Activated T-cell treated with anti-CD3 and anti-CD28 coated beads, Interleukin-2, amount 50 U/mL, for 4 hours (primary cell): ENCODE data around the gene RAB40A. TPM values are rescaled to one million over a fixed set of nuclear protein-coding genes. Genes with fewer than 3 reads are reported as not detected.

ENCODE experiments used
- ATAC-seq, 2 donors: fragments of 200-7000 bp; cut with Tn5 transposase; one replicate each; pipeline ENCODE4 v1.10.0; 2021
- DNase-seq: peaks from one replicate; pipeline ENCODE4 v3.0.0-alpha.2; 2020
- H3K27me3 Mint-ChIP-seq: one replicate; pipeline ENCODE4 v1.8.0; 2021; ENCODE audit warnings: low read depth, mixed read lengths
- H3K36me3 Mint-ChIP-seq: one replicate; pipeline ENCODE4 v1.8.0; 2022; ENCODE audit warnings: mixed read lengths; ENCODE audit not compliant: insufficient read depth
- H3K4me1 Mint-ChIP-seq: one replicate; pipeline ENCODE4 v1.8.0; 2021; ENCODE audit warnings: low read depth, mixed read lengths
- H3K4me3 Mint-ChIP-seq: one replicate; pipeline ENCODE4 v1.8.0; 2021; ENCODE audit warnings: mild to moderate bottlenecking, moderate library complexity, mixed read lengths
- H3K9me3 Mint-ChIP-seq: one replicate; pipeline ENCODE4 v1.8.0; 2021; ENCODE audit warnings: mixed read lengths
- total RNA-seq, 3 donors: library from RNA; stranded (reverse); gene quantifications; one replicate each; pipeline ENCODE4 v1.2.1, GENCODE V29; 2021

The RAB40A gene
- total RNA-seq, 3 donors from 2014 or later = 0.13 to 0.14 TPM; not detected in 1

GRCh38 chrX:103536732-103537131 is 17.4 kb upstream of the RAB40A start:
- Mint-ChIP-seq H3K4me3 (no peak overlapping the region), H3K4me1 (peaks cover 4% of the 10 kb centered on the region), H3K36me3 (no peaks in the 10 kb centered on the region), H3K9me3 (no peaks in the 10 kb centered on the region), H3K27me3 (no peaks in the 10 kb centered on the region)
- ATAC-seq (no peak), DNase-seq (no peak)

GRCh38 chrX:103536071-103536470 is 16.8 kb upstream of the RAB40A start:
- Mint-ChIP-seq H3K27me3 (no peaks in the 10 kb centered on the region), H3K36me3 (no peaks in the 10 kb centered on the region), H3K9me3 (no peaks in the 10 kb centered on the region), H3K4me3 (no peak overlapping the region), H3K4me1 (peaks cover 4% of the 10 kb centered on the region)
- ATAC-seq (no peak), DNase-seq (no peak)

- no peak overlapping the region for H3K4me3 Mint-ChIP-seq
- H3K4me1 Mint-ChIP-seq = peaks cover 4% of the 10 kb centered on the region
- no peaks in the 10 kb centered on the region for H3K36me3 Mint-ChIP-seq
- H3K27me3 Mint-ChIP-seq = no peaks in the 10 kb centered on the region
- ATAC-seq (no peak), DNase-seq (no peak)
- H3K9me3 Mint-ChIP-seq = no peaks in the 10 kb centered on the region
These were observed 15.9 kb upstream of the RAB40A start for GRCh38 chrX:103535206-103535605.

GRCh38 chrX:103533511-103534216 is 14.4 kb upstream of the RAB40A start:
- Mint-ChIP-seq H3K9me3 (no peaks in the 10 kb centered on the region), H3K4me1 (peaks cover 4% of the 10 kb centered on the region), H3K27me3 (no peaks in the 10 kb centered on the region), H3K36me3 (no peaks in the 10 kb centered on the region), H3K4me3 (peak overlapping the region; percentile 69)
- DNase-seq = peak; percentile 66
- peak in 1 of 2 donors; percentile 66 for ATAC-seq

GRCh38 chrX:103531002-103531401 is 11.7 kb upstream of the RAB40A start:
- no peaks in the 10 kb centered on the region for H3K27me3 Mint-ChIP-seq
- no peak for ATAC-seq

GRCh38 chrX:103530545-103530944 is 11.3 kb upstream of the RAB40A start:
- H3K4me3 Mint-ChIP-seq = no peak overlapping the region
- DNase-seq = no peak
- H3K4me1 Mint-ChIP-seq = peaks cover 4% of the 10 kb centered on the region
- H3K9me3 Mint-ChIP-seq = no peaks in the 10 kb centered on the region
- H3K27me3 Mint-ChIP-seq = no peaks in the 10 kb centered on the region
- no peaks in the 10 kb centered on the region for H3K36me3 Mint-ChIP-seq
- no peak for ATAC-seq

More at GRCh38 chrX:103531002-103531401, 11.7 kb upstream of the RAB40A start:
- Mint-ChIP-seq H3K36me3 (no peaks in the 10 kb centered on the region), H3K4me1 (peaks cover 4% of the 10 kb centered on the region), H3K9me3 (no peaks in the 10 kb centered on the region), H3K4me3 (no peak overlapping the region)
- no peak for DNase-seq

- Mint-ChIP-seq H3K27me3 (no peaks in the 10 kb centered on the region), H3K4me1 (peaks cover 4% of the 10 kb centered on the region), H3K36me3 (no peaks in the 10 kb centered on the region), H3K9me3 (no peaks in the 10 kb centered on the region), H3K4me3 (no peak overlapping the region)
- DNase-seq = no peak
- ATAC-seq = no peak
These were observed 10.3 kb upstream of the RAB40A start for GRCh38 chrX:103529550-103529949.

- DNase-seq (no peak), ATAC-seq (no peak)
- Mint-ChIP-seq H3K4me1 (no peaks in the 10 kb centered on the region), H3K27me3 (no peaks in the 10 kb centered on the region), H3K9me3 (no peaks in the 10 kb centered on the region), H3K36me3 (no peaks in the 10 kb centered on the region), H3K4me3 (no peak overlapping the region)
These were observed 5.5 kb upstream of the RAB40A start for GRCh38 chrX:103524747-103525146.

GRCh38 chrX:103523605-103524004 is 4.3 kb upstream of the RAB40A start:
- DNase-seq (no peak), ATAC-seq (no peak)
- Mint-ChIP-seq H3K9me3 (no peaks in the 10 kb centered on the region), H3K4me1 (no peaks in the 10 kb centered on the region), H3K4me3 (no peak overlapping the region), H3K36me3 (no peaks in the 10 kb centered on the region), H3K27me3 (no peaks in the 10 kb centered on the region)

- H3K9me3 Mint-ChIP-seq = no peaks in the 10 kb centered on the region
- no peaks in the 10 kb centered on the region for H3K36me3 Mint-ChIP-seq
- DNase-seq (no peak), ATAC-seq (no peak)
- H3K4me3 Mint-ChIP-seq = no peak overlapping the region
- H3K27me3 Mint-ChIP-seq = no peaks in the 10 kb centered on the region
- no peaks in the 10 kb centered on the region for H3K4me1 Mint-ChIP-seq
These were observed 1.1 kb upstream of the RAB40A start for GRCh38 chrX:103520386-103520785.

GRCh38 chrX:103518571-103518970 is 718 bp downstream of the RAB40A start:
- H3K27me3 Mint-ChIP-seq = no peaks in the 10 kb centered on the region
- DNase-seq (no peak), ATAC-seq (no peak)
- H3K9me3 Mint-ChIP-seq = no peaks in the 10 kb centered on the region
- H3K4me1 Mint-ChIP-seq = no peaks in the 10 kb centered on the region
- no peaks in the 10 kb centered on the region for H3K36me3 Mint-ChIP-seq
- H3K4me3 Mint-ChIP-seq = no peak overlapping the region

GRCh38 chrX:103517246-103517645 is 2.0 kb downstream of the RAB40A start:
- Mint-ChIP-seq H3K27me3 (no peaks in the 10 kb centered on the region), H3K36me3 (no peaks in the 10 kb centered on the region)
- DNase-seq = no peak

GRCh38 chrX:103513476-103514108 is 5.7 kb downstream of the RAB40A start:
- Mint-ChIP-seq H3K4me1 (no peaks in the 10 kb centered on the region), H3K4me3 (no peak overlapping the region), H3K9me3 (no peaks in the 10 kb centered on the region), H3K36me3 (no peaks in the 10 kb centered on the region), H3K27me3 (peaks cover 1% of the 10 kb centered on the region)
- DNase-seq (no peak), ATAC-seq (no peak)

More at GRCh38 chrX:103517246-103517645, 2.0 kb downstream of the RAB40A start:
- Mint-ChIP-seq H3K4me1 (no peaks in the 10 kb centered on the region), H3K9me3 (no peaks in the 10 kb centered on the region), H3K4me3 (no peak overlapping the region)
- ATAC-seq = no peak

GRCh38 chrX:103513067-103513466 is 6.2 kb downstream of the RAB40A start:
- H3K36me3 Mint-ChIP-seq = no peaks in the 10 kb centered on the region
- DNase-seq = no peak
- peaks cover 1% of the 10 kb centered on the region for H3K27me3 Mint-ChIP-seq
- no peaks in the 10 kb centered on the region for H3K9me3 Mint-ChIP-seq
- ATAC-seq = no peak
- H3K4me1 Mint-ChIP-seq = no peaks in the 10 kb centered on the region
- H3K4me3 Mint-ChIP-seq = no peak overlapping the region

- Mint-ChIP-seq H3K4me3 (no peak overlapping the region), H3K27me3 (peaks cover 1% of the 10 kb centered on the region), H3K4me1 (no peaks in the 10 kb centered on the region), H3K36me3 (no peaks in the 10 kb centered on the region), H3K9me3 (no peaks in the 10 kb centered on the region)
- no peak for DNase-seq
- ATAC-seq = no peak
These were observed 9.3 kb downstream of the RAB40A start for GRCh38 chrX:103510031-103510430.
